Ishikawa (cell line): ENCODE data around the gene IL10RB.

Experiments used
- MAX ChIP-seq: IDR thresholded peaks from 2 replicates; pipeline ENCODE4 v1.6.1; 2012
- TF ChIP-seq, protein P1 (sequence below): IDR thresholded peaks from 2 replicates; pipeline ENCODE4 v1.6.1; 2012

DNA sequence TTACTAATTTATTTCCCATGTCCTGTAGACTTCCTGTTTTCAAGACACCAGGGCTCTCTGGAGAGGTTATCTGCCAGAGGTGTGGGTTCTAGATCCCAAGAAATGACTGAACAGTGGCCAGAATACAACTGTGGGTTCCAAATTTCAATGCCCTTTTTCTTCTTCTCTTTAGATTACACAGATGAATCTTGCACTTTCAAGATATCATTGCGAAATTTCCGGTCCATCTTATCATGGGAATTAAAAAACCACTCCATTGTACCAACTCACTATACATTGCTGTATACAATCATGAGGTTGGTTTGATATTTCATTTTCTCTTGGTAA lies 21.4 kb upstream of the IL10RB start:
- TF ChIP-seq MAX = no peak
- TF ChIP-seq, protein P1, sequence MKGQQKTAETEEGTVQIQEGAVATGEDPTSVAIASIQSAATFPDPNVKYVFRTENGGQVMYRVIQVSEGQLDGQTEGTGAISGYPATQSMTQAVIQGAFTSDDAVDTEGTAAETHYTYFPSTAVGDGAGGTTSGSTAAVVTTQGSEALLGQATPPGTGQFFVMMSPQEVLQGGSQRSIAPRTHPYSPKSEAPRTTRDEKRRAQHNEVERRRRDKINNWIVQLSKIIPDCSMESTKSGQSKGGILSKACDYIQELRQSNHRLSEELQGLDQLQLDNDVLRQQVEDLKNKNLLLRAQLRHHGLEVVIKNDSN = no peak
